ENCODE measurements around the gene RUNX1.
A peak's percentile ranks its signal among the peaks of the same experiment; 100 is the strongest.

The RUNX1 gene

DNA sequence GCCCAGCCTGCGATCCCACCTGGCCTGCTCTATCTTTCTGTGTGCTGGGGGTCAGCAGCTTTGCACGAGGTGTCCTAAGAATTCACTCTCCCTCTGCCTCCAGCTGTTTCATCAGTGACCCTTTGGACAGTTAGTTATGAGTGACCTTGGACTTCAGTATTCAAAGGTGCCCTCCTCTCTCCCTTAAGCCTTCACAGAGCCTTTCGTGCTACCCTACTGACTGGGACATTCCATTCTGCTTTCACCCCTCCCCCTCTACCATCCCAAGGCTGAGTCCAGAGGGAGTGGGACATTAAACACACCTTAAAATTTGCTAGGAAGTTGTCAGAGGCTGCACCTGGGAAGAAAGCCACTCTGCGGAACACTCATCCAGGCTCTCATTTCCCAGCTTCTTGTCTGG is 208.4 kb downstream of the RUNX1 start:
- no peak for DNase-seq

DNA sequence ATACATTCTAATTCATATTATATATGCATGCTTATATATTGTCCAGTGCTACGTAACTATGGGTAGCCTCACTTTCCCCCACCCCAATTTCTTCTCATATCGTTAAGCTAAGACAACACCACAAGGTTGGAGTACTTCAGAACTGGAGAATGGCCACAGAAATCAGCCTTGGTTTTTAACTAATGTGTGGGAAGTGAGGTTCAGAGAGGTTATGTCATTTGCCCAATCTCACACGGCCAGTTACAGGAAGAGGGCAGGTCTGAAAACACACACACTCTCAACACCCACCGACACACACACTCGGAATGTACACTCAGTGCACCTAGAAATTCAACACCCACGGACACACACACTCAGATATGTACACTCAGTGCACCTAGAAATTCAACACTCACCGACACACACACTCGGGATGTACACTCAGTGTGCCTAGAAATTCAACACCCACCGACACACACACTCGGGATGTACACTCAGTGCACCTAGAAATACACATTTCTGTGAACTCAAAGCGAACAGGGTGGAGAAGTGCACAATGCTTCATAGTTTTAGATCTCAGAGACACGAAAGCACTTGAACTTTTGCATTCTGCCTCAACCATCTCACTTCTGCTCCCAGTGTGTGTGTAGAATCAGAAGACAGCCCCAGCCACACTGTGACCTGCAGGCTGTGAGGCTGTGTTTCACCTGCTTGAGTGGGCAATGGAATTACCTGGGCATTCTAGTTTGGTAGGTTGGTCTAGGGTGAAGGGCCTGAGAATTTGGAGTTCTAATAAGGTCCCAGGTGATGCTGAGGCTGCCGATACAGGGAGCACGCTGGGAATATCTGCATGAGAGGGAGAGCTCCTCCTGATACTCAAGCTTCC is 209.9 kb downstream of the RUNX1 start:
- no peak for DNase-seq

- no peak for DNase-seq
These were observed 212.1 kb downstream of the RUNX1 start for GRCh38 chr21:34836933-34837505.

GRCh38 chr21:34836103-34836932 is 212.8 kb downstream of the RUNX1 start:
- DNase-seq, result no peak

DNA sequence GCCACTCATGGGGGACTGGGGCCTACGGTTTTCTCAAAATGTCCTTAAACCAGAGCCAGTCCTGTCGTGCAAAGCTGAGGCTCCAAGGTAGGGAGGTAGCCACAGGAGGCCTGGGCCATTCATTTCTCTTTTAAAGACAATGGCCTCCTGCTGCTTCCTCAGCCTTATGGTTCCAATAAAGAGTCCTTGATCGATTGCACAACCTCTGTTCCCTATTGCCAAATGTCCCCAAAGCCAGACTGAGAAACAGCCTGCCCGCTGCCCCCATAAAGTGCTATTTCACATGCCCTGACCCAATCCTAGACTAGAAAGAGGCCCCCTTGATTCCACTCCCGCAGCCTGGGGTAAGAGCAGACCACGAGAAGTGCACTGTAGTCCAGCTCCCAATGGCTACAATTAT is 213.6 kb downstream of the RUNX1 start:
- no peak for DNase-seq

DNA sequence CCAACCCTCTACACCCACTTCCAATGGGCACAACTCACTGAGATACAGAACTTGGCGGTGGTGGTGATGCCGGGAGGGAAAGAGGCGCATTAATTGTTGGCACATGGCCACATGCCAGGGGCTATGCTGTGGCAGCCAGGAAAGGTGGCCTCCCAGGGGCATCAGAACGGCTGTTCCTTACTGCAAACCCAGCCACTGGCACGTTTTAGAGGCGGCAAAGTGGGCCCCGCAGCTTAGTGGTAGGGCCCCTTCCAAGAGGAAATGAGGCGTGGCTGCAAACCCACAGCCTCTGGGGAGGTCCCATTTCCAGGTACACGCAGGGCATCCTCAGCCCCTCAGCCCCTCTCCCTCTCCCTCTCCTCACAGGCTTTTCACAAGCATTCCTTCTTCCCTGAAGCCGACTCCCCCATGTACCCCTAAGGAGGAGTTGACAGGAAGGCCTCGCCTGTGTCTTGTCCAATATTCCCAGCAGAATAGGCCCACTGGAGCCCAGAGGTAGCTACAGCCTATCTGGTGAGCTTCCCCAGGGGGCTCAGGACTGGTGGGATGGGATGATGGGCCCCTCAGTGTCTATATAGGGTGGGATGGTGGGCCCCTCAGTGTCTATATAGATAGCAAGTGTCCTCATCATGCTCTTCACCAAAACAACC is 214.1 kb downstream of the RUNX1 start:
- DNase-seq, result no peak

- no peak for DNase-seq
These were observed 214.8 kb downstream of the RUNX1 start for GRCh38 chr21:34834290-34834689.

DNA sequence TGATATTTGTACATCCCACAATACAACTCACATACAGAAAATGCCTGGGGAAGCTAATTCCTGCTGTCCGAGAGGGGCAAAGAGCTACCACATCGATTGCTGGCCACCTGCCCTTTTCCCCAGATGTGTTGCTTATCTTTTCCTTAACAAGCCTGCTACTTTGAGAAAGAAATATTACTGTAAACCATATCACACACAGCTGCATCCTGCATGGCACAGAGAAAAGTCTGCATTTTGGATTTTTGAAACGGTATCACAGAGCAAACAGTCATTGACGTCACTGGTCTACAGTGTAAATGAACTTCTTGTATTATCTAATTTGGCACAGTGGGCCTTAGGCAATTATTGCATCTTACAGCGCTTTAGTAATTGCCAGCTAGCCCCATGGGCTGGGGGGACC is 215.6 kb downstream of the RUNX1 start:
- no peak for DNase-seq

- DNase-seq, result no peak
These were observed 218.5 kb downstream of the RUNX1 start for GRCh38 chr21:34830386-34831170.

DNA sequence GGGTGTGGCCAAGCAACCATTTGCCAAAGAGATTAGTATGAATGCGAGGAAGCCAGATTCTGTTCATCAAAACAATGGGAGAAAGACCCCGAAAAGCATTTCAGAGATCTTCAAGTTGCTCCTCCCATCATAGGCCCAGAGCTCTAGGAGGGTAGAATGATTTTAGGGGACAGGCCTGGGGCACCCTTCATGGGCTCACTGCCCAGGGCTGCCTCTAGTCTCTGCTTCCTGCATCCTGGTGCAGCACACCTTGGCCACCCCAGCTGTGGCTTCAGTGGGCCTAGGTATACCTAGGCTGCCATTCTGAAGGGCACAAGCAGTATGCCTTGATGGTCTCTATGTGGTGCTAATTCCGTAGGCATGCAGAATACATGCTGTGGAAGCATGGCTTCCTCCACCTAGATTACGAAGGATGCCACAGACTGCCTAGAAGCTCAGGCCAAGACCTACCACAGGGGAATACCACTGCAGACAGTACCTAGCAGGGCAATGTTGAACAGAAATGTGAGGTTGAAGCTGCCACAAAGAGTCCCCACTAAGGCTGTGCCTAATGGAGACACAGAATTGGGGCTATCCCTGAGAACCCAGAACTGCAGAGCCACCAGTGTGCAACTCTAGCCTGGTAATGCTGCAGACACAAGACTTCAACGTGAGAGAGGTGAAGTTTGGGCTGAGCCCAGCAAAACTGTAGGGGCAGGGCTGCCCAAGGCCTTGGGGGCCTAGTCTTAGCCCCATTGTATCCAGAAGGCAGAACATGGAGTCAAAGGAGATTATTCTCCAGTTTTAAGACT is 221.5 kb downstream of the RUNX1 start:
- DNase-seq, result no peak

DNA sequence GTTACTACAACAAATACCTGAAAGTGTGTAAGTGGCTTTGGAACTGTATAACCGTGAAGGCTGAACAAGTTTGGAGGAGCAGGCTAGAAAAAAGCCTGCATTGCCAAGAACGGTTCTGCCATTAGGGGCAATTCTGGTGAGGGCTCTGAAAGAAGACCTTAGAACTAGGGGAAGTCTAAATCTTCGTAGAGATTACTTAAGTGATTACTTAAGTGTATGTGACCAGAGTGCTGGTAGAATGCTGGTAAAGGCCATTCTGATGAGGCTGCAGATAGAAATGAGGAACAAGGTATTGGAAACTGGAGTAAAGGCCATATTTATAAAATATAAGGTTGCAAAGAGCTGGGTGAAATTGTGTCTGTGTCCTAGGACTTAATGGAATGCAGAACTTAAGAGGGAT is 222.3 kb downstream of the RUNX1 start:
- no peak for DNase-seq

DNA sequence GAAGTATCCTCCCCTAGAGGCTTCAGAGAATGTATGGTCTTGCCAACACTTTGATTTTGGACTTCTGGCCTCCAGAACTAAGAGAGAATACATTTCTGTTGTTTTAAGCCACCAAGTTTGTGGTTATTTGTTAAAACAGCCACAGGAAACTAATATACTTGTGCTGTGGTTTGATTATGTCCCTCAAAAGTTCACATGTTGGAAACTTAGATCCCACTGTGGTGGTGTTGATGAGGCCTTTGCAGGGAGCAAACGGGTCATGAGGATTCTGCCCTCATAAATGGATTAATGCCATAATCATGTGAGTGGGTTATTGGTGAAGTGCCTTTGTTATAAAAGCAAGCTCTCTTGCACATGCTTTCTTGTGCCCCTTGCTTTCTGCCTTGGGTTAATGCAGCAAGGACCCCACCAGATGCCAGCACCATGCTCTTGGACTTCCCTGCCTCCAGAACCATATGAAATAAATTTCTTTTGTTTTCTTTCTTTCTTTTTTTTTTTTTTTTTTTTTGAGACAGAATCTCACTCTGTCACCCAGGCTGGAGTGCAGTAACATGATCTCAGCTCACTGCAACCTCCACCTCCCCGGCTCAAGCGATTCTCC is 223.1 kb downstream of the RUNX1 start:
- peak; percentile 5 for DNase-seq

- DNase-seq, result no peak
These were observed 224.0 kb downstream of the RUNX1 start for GRCh38 chr21:34825101-34825500.

DNA sequence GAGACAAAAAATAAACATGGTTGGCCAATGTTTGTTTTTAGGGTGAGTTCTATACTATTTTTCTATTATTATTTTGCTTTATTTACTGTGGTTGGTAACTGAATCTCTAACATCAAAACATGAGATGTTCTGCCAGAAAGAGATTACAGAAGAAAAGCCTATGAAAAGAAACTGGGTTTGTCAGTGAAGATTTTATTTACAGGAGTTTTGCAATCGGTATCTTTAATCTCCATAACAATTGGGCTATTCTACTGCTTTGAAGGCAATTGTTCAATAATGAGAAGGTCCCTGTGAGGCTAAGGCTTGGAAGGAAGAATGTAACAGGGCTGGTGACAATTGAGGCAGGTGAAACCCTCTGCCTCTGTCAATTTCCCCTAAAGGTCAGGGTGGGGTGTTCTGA is 224.8 kb downstream of the RUNX1 start:
- no peak for DNase-seq

GRCh38 chr21:34822942-34823341 is 226.2 kb downstream of the RUNX1 start:
- DNase-seq, result no peak

- DNase-seq, result no peak
These were observed 226.9 kb downstream of the RUNX1 start for GRCh38 chr21:34822168-34822567.

DNA sequence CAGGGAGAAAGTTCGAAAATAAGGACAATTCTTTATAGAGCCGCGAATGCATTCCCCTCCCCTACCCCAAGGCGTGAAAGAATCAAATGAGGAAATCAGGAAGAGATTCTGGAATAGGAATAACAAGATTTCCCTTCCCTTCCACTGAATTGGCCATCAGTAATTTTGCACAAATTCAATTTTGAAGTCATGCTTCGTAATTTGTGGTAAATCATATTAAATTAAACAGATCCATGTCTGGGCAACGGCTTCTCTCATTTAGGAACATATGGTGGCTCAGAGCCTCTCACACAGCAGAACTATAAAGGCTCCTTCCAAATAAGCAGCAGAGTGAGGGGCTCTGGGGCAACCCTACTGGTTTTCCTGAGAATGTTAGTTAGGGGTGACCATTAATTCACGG is 227.4 kb downstream of the RUNX1 start:
- DNase-seq, result no peak

GRCh38 chr21:34820051-34820450 is 229.1 kb downstream of the RUNX1 start:
- peak; percentile 5 for DNase-seq

DNA sequence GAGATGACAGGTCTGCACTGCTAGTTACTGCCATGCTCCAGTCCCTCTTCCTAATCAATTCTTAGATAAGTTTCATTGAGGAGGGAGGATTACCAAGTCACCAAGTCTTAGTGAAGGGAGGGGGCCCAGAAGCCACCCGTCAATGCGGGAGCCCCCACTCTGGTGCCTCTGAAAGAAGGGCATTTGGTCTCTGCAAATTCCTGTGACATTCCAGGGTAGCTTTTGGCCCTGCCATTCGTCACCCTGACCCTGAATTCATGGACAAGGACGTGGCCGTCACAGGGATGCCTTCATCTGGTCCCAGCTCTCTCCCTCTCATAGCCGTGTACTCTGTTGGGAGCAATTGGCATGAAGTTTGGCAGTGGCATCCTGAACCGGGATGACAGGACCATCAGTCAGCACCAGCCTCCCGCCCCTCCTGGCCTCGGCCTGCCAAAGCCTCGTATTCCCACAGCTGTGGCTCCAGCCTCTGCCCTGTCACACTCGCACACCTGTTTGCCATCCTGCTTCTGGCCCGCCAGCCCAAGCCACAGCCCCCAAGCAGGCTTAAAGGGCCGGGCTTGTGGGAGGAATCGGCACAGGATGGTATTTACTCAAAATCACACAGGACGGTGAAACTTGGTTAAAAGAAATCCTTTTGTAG is 229.6 kb downstream of the RUNX1 start:
- DNase-seq, result no peak

GRCh38 chr21:34818662-34819158 is 230.4 kb downstream of the RUNX1 start:
- DNase-seq, result no peak
